ENCODE data around the gene PPP1R14C.
A peak's percentile ranks its signal among the peaks of the same experiment; 100 is the strongest.

Gene PPP1R14C

GRCh38 chr6:150279533-150279932 lies 136.7 kb downstream of the PPP1R14C start:
- TF ChIP-seq EGR1 (IDR thresholded peaks at IDR 0.05) (no peak), MAX (IDR thresholded peaks at IDR 0.05) (no peak), TCF12 (IDR thresholded peaks at IDR 0.05; ENCODE audit: low read depth) (no peak), YY1 (IDR thresholded peaks at IDR 0.05; ENCODE audit: low read depth) (no peak), CEBPB (IDR thresholded peaks at IDR 0.05) (no peak), RAD21 (IDR thresholded peaks at IDR 0.05; ENCODE audit: low read depth) (no peak), REST (IDR thresholded peaks at IDR 0.05; ENCODE audit: low read depth) (no peak), NFIC (IDR thresholded peaks at IDR 0.05) (no peak), EP300 (IDR thresholded peaks at IDR 0.05; ENCODE audit: borderline replicate concordance) (no peak), TAF1 (IDR thresholded peaks at IDR 0.05; ENCODE audit: low read depth) (no peak), USF1 (IDR thresholded peaks at IDR 0.05) (no peak), FOXM1 (IDR thresholded peaks at IDR 0.05; ENCODE audit: borderline replicate concordance, low read depth) (no peak), CREB1 (IDR thresholded peaks at IDR 0.05; ENCODE audit: low read depth) (no peak), TEAD4 (IDR thresholded peaks at IDR 0.05) (no peak), ZBTB7A (IDR thresholded peaks at IDR 0.05; ENCODE audit: low read depth) (no peak)

GRCh38 chr6:150280703-150281102 lies 137.9 kb downstream of the PPP1R14C start:
- TF ChIP-seq YY1 (IDR thresholded peaks at IDR 0.05; ENCODE audit: low read depth) (no peak), CEBPB (IDR thresholded peaks at IDR 0.05) (peak; percentile 65)

GRCh38 chr6:150281767-150282166 lies 138.9 kb downstream of the PPP1R14C start:
- TF ChIP-seq CREB1 (IDR thresholded peaks at IDR 0.05; ENCODE audit: low read depth) (no peak), TEAD4 (IDR thresholded peaks at IDR 0.05) (no peak), FOXM1 (IDR thresholded peaks at IDR 0.05; ENCODE audit: borderline replicate concordance, low read depth) (no peak), YY1 (IDR thresholded peaks at IDR 0.05; ENCODE audit: low read depth) (no peak), ZBTB7A (IDR thresholded peaks at IDR 0.05; ENCODE audit: low read depth) (no peak), EP300 (IDR thresholded peaks at IDR 0.05; ENCODE audit: borderline replicate concordance) (no peak), REST (IDR thresholded peaks at IDR 0.05; ENCODE audit: low read depth) (no peak), NFIC (IDR thresholded peaks at IDR 0.05) (no peak)

- no peak for TF ChIP-seq NFIC (IDR thresholded peaks at IDR 0.05)
- no peak for TF ChIP-seq TAF1 (IDR thresholded peaks at IDR 0.05; ENCODE audit: low read depth)
- TF ChIP-seq CREB1 (IDR thresholded peaks at IDR 0.05; ENCODE audit: low read depth), result no peak
- no peak for TF ChIP-seq EGR1 (IDR thresholded peaks at IDR 0.05)
- TF ChIP-seq TCF12 (IDR thresholded peaks at IDR 0.05; ENCODE audit: low read depth), result no peak
- no peak for TF ChIP-seq EP300 (IDR thresholded peaks at IDR 0.05; ENCODE audit: borderline replicate concordance)
- TF ChIP-seq YY1 (IDR thresholded peaks at IDR 0.05; ENCODE audit: low read depth), result no peak
- no peak for TF ChIP-seq ZBTB7A (IDR thresholded peaks at IDR 0.05; ENCODE audit: low read depth)
These were observed 140.0 kb downstream of the PPP1R14C start for GRCh38 chr6:150282806-150283205.

GRCh38 chr6:150286460-150286859 lies 143.6 kb downstream of the PPP1R14C start:
- TF ChIP-seq EP300 (IDR thresholded peaks at IDR 0.05; ENCODE audit: borderline replicate concordance), result no peak

- TF ChIP-seq FOXM1 (IDR thresholded peaks at IDR 0.05; ENCODE audit: borderline replicate concordance, low read depth) (no peak), RAD21 (IDR thresholded peaks at IDR 0.05; ENCODE audit: low read depth) (no peak), TAF1 (IDR thresholded peaks at IDR 0.05; ENCODE audit: low read depth) (no peak), NFIC (IDR thresholded peaks at IDR 0.05) (no peak), EP300 (IDR thresholded peaks at IDR 0.05; ENCODE audit: borderline replicate concordance) (no peak), ZBTB7A (IDR thresholded peaks at IDR 0.05; ENCODE audit: low read depth) (no peak), CEBPB (IDR thresholded peaks at IDR 0.05) (no peak), EGR1 (IDR thresholded peaks at IDR 0.05) (no peak), CREB1 (IDR thresholded peaks at IDR 0.05; ENCODE audit: low read depth) (no peak), TCF12 (IDR thresholded peaks at IDR 0.05; ENCODE audit: low read depth) (no peak), YY1 (IDR thresholded peaks at IDR 0.05; ENCODE audit: low read depth) (no peak), MAX (IDR thresholded peaks at IDR 0.05) (no peak), TEAD4 (IDR thresholded peaks at IDR 0.05) (no peak), USF1 (IDR thresholded peaks at IDR 0.05) (no peak), REST (IDR thresholded peaks at IDR 0.05; ENCODE audit: low read depth) (no peak)
These were observed 144.1 kb downstream of the PPP1R14C start for GRCh38 chr6:150286912-150287311.

All from Ishikawa (cell line).